ENCODE data around the gene SORCS3.

SORCS3 gene

GRCh38 chr10:105042906-105043552 is 401.9 kb downstream of the SORCS3 start:
- no peak for TF ChIP-seq TAF1 (IDR thresholded peaks at IDR 0.05; ENCODE audit: low read depth, low read length)
- no peak for TF ChIP-seq POLR2AphosphoS5 (IDR thresholded peaks at IDR 0.05; ENCODE audit: low read depth, low read length)
- TF ChIP-seq POU2F2 (IDR thresholded peaks at IDR 0.05; ENCODE audit: low read depth, low read length): no peak
- TF ChIP-seq POLR2A (IDR thresholded peaks at IDR 0.05; ENCODE audit: low read depth, low read length): no peak
- no peak for TF ChIP-seq PAX5 (IDR thresholded peaks at IDR 0.05; ENCODE audit: insufficient read depth, low read length, severe bottlenecking)
- TF ChIP-seq SPI1 (IDR thresholded peaks at IDR 0.05; ENCODE audit: low read depth, low read length): no peak
- FAIRE-seq (no peak), DNase-seq (ENCODE audit: insufficient read length, low spot score) (no peak)

GRCh38 chr10:105044902-105045301 is 403.8 kb downstream of the SORCS3 start:
- no peak for TF ChIP-seq POU2F2 (IDR thresholded peaks at IDR 0.05; ENCODE audit: low read depth, low read length)
- TF ChIP-seq SPI1 (IDR thresholded peaks at IDR 0.05; ENCODE audit: low read depth, low read length): no peak
- no peak for TF ChIP-seq POLR2AphosphoS5 (IDR thresholded peaks at IDR 0.05; ENCODE audit: low read depth, low read length)
- TF ChIP-seq PAX5 (IDR thresholded peaks at IDR 0.05; ENCODE audit: insufficient read depth, low read length, severe bottlenecking): no peak
- TF ChIP-seq TAF1 (IDR thresholded peaks at IDR 0.05; ENCODE audit: low read depth, low read length): no peak
- no peak for TF ChIP-seq POLR2A (IDR thresholded peaks at IDR 0.05; ENCODE audit: low read depth, low read length)
- DNase-seq (ENCODE audit: insufficient read length, low spot score) (no peak), FAIRE-seq (no peak)

- DNase-seq (ENCODE audit: insufficient read length, low spot score) (no peak), FAIRE-seq (no peak)
- TF ChIP-seq POU2F2 (IDR thresholded peaks at IDR 0.05; ENCODE audit: low read depth, low read length) (no peak), PAX5 (IDR thresholded peaks at IDR 0.05; ENCODE audit: insufficient read depth, low read length, severe bottlenecking) (no peak), POLR2AphosphoS5 (IDR thresholded peaks at IDR 0.05; ENCODE audit: low read depth, low read length) (no peak), SPI1 (IDR thresholded peaks at IDR 0.05; ENCODE audit: low read depth, low read length) (no peak)
These were observed 415.3 kb downstream of the SORCS3 start for GRCh38 chr10:105056413-105056812.

- TF ChIP-seq TAF1 (IDR thresholded peaks at IDR 0.05; ENCODE audit: low read depth, low read length) (no peak), POU2F2 (IDR thresholded peaks at IDR 0.05; ENCODE audit: low read depth, low read length) (no peak), SPI1 (IDR thresholded peaks at IDR 0.05; ENCODE audit: low read depth, low read length) (no peak), POLR2A (IDR thresholded peaks at IDR 0.05; ENCODE audit: low read depth, low read length) (no peak), PAX5 (IDR thresholded peaks at IDR 0.05; ENCODE audit: insufficient read depth, low read length, severe bottlenecking) (no peak), POLR2AphosphoS5 (IDR thresholded peaks at IDR 0.05; ENCODE audit: low read depth, low read length) (no peak)
- no peak for DNase-seq (ENCODE audit: insufficient read length, low spot score)
- no peak for FAIRE-seq
These were observed 421.9 kb downstream of the SORCS3 start for GRCh38 chr10:105062951-105063350.

- TF ChIP-seq POLR2AphosphoS5 (IDR thresholded peaks at IDR 0.05; ENCODE audit: low read depth, low read length): no peak
- FAIRE-seq: peak; percentile 51
- DNase-seq (ENCODE audit: insufficient read length, low spot score): no peak
These were observed 422.7 kb downstream of the SORCS3 start for GRCh38 chr10:105063796-105064195.

GRCh38 chr10:105068497-105068896 is 427.4 kb downstream of the SORCS3 start:
- no peak for FAIRE-seq
- no peak for TF ChIP-seq POLR2A (IDR thresholded peaks at IDR 0.05; ENCODE audit: low read depth, low read length)
- TF ChIP-seq SPI1 (IDR thresholded peaks at IDR 0.05; ENCODE audit: low read depth, low read length): no peak
- TF ChIP-seq POU2F2 (IDR thresholded peaks at IDR 0.05; ENCODE audit: low read depth, low read length): no peak
- TF ChIP-seq TAF1 (IDR thresholded peaks at IDR 0.05; ENCODE audit: low read depth, low read length): no peak
- no peak for TF ChIP-seq POLR2AphosphoS5 (IDR thresholded peaks at IDR 0.05; ENCODE audit: low read depth, low read length)
- TF ChIP-seq PAX5 (IDR thresholded peaks at IDR 0.05; ENCODE audit: insufficient read depth, low read length, severe bottlenecking): no peak
- DNase-seq (ENCODE audit: insufficient read length, low spot score): no peak

- TF ChIP-seq POLR2AphosphoS5 (IDR thresholded peaks at IDR 0.05; ENCODE audit: low read depth, low read length) (no peak), PAX5 (IDR thresholded peaks at IDR 0.05; ENCODE audit: insufficient read depth, low read length, severe bottlenecking) (no peak), POLR2A (IDR thresholded peaks at IDR 0.05; ENCODE audit: low read depth, low read length) (no peak), SPI1 (IDR thresholded peaks at IDR 0.05; ENCODE audit: low read depth, low read length) (no peak), POU2F2 (IDR thresholded peaks at IDR 0.05; ENCODE audit: low read depth, low read length) (no peak), TAF1 (IDR thresholded peaks at IDR 0.05; ENCODE audit: low read depth, low read length) (no peak)
- FAIRE-seq (no peak), DNase-seq (ENCODE audit: insufficient read length, low spot score) (no peak)
These were observed 429.2 kb downstream of the SORCS3 start for GRCh38 chr10:105070249-105070648.

- FAIRE-seq: no peak
- DNase-seq (ENCODE audit: insufficient read length, low spot score): no peak
- TF ChIP-seq POU2F2 (IDR thresholded peaks at IDR 0.05; ENCODE audit: low read depth, low read length) (no peak), PAX5 (IDR thresholded peaks at IDR 0.05; ENCODE audit: insufficient read depth, low read length, severe bottlenecking) (no peak), POLR2A (IDR thresholded peaks at IDR 0.05; ENCODE audit: low read depth, low read length) (no peak), SPI1 (IDR thresholded peaks at IDR 0.05; ENCODE audit: low read depth, low read length) (no peak), POLR2AphosphoS5 (IDR thresholded peaks at IDR 0.05; ENCODE audit: low read depth, low read length) (no peak), TAF1 (IDR thresholded peaks at IDR 0.05; ENCODE audit: low read depth, low read length) (no peak)
These were observed 429.9 kb downstream of the SORCS3 start for GRCh38 chr10:105070952-105071351.

GRCh38 chr10:105071980-105072379 is 430.9 kb downstream of the SORCS3 start:
- TF ChIP-seq POU2F2 (IDR thresholded peaks at IDR 0.05; ENCODE audit: low read depth, low read length) (no peak), SPI1 (IDR thresholded peaks at IDR 0.05; ENCODE audit: low read depth, low read length) (no peak), PAX5 (IDR thresholded peaks at IDR 0.05; ENCODE audit: insufficient read depth, low read length, severe bottlenecking) (no peak), POLR2AphosphoS5 (IDR thresholded peaks at IDR 0.05; ENCODE audit: low read depth, low read length) (no peak), POLR2A (IDR thresholded peaks at IDR 0.05; ENCODE audit: low read depth, low read length) (no peak), TAF1 (IDR thresholded peaks at IDR 0.05; ENCODE audit: low read depth, low read length) (no peak)
- DNase-seq (ENCODE audit: insufficient read length, low spot score) (no peak), FAIRE-seq (no peak)

GRCh38 chr10:105073999-105074398 is 432.9 kb downstream of the SORCS3 start:
- DNase-seq (ENCODE audit: insufficient read length, low spot score) (no peak), FAIRE-seq (no peak)
- TF ChIP-seq PAX5 (IDR thresholded peaks at IDR 0.05; ENCODE audit: insufficient read depth, low read length, severe bottlenecking) (no peak), TAF1 (IDR thresholded peaks at IDR 0.05; ENCODE audit: low read depth, low read length) (no peak), POLR2AphosphoS5 (IDR thresholded peaks at IDR 0.05; ENCODE audit: low read depth, low read length) (no peak), POLR2A (IDR thresholded peaks at IDR 0.05; ENCODE audit: low read depth, low read length) (no peak), SPI1 (IDR thresholded peaks at IDR 0.05; ENCODE audit: low read depth, low read length) (no peak), POU2F2 (IDR thresholded peaks at IDR 0.05; ENCODE audit: low read depth, low read length) (no peak)
